Stimulated activated CD4-positive, alpha-beta T cell treated with anti-CD3 and anti-CD28 coated beads, Interleukin-4, amount 100 ng/mL, for 48 hours (primary cell): ENCODE measurements around the gene DENR.
"Not testable (repeated sequence)": the region's sequence is repeated elsewhere in the genome, so short reads cannot be mapped to it uniquely, and the experiment has no call there.

Experiments
- DNase-seq, 2 donors: peaks; one replicate each; pipeline ENCODE4 v3.0.0-alpha.2; 2020; ENCODE audit warnings: low read depth in 2 of 2

The DENR gene

GRCh38 chr12:122752464-122753318 lies at the start of gene DENR:
Gene DENR (plus strand): TSS chr12:122752824. CDS start chr12:122753702, 878 bp downstream.
- peak; percentile 99 to 100 for DNase-seq

- not testable (repeated sequence) for DNase-seq
These were observed 49.6 kb upstream of the DENR start, which contains the start of gene HCAR2 for GRCh38 chr12:122702890-122703611. Gene HCAR2 (minus strand): TSS chr12:122703357. CDS start chr12:122703283, 74 bp downstream.

- not testable (repeated sequence) for DNase-seq
These were observed 48.8 kb upstream of the DENR start for GRCh38 chr12:122703841-122704240.

GRCh38 chr12:122709287-122709686 lies 43.3 kb upstream of the DENR start:
- DNase-seq: not testable (repeated sequence)

DNA sequence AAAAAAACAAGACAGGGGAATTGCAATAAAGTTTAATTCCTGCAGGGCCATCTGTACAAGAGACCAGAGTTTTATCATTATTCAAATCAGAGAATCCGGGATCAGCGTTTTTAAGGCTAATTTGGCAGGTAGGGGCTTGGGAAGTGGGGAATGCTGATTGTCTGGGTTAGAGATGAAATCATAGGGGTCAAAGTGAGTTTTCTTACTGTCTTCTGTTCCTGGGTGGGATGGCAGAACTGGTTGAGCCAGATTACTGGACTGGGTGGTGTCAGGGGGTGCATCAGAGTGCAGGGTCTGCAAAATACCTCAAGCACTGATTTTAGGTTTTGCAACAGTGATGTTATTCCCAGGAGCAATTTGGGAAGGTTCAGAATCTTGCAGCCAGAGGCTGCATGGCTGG lies 42.3 kb upstream of the DENR start:
- DNase-seq: not testable (repeated sequence)

- DNase-seq: not testable (repeated sequence)
These were observed 41.4 kb upstream of the DENR start for GRCh38 chr12:122711266-122711665.

DNA sequence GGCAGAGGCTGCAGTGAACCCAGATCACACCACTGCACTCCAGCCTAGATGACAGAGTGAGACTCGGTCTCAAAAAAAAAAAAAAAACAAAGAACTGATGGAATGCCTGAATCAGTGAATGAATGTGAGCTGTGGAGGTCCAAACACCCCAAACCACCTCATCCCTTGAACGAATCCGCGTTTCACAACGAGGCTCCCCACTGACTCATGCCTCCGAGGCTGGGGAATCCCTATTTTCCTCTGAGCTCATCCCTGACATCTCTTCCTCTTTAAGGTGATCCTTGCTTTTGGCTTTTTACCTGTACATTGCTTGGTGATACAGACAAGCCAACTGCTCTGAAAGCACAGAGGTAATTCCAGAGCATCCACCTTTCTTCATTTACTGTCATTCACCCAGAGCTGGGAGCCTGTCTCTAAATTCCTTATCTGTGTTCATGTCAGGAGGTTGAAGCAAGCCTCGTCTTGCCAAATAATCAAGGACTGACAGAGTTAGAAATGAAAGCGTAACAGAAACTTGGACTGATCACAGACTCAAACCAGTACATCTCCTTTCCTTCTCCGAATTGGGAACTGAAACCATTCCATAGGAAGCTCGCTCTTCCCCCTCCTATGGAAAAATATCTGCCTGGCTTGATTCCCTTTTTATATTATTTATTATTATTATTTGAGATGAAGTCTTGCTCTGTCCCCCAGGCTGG lies 39.0 kb upstream of the DENR start:
- DNase-seq: not testable (repeated sequence)

- DNase-seq: not testable (repeated sequence)
These were observed 37.4 kb upstream of the DENR start for GRCh38 chr12:122715211-122715610.

DNA sequence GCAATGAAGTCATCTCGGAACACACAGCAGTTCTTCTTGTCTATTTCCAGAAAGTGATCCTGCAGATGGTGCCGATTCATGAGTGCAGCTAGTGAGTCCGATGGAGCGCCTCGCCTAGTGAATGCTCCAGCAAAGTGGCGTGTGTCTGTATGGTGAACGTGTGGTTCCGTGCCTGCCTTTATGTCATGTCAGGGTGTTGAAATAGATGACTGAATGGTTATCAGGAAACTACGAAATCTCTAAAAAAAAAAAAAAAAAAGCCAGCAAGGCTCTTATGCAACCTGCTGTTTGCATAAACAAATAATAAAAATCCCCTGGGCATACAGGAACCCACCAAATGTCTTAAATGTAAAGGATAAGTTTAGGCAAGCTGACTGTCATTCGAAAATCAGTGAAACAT lies 36.0 kb upstream of the DENR start, which contains the start of gene HCAR3:
Gene HCAR3 (minus strand): TSS at position 154 of the 400 bp plus-strand sequence. CDS start 74 bp downstream, at position 80.
- not testable (repeated sequence) for DNase-seq

DNA sequence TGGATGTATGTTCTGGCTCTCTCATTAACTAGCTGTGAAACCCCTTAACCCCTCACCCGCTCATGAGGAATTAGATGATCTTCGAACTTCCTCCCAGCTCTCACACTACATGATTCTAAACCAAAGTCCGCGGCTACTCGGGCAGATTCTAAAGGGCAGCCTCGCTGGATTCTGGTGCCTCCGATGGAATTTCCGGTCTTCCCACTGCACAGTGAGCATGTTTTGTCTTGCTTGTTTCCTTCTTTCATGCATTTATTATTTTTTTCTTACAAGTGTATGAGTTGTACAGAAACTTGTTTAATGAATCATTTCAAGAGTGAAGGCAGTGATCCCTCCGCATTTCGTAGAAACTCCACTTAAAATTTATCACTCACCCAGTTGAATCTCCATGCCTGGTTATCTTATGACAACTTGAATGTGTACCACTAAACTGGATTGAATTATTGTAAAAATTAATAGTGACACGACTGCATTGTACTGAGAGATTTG lies 31.5 kb upstream of the DENR start:
- no peak for DNase-seq

DNA sequence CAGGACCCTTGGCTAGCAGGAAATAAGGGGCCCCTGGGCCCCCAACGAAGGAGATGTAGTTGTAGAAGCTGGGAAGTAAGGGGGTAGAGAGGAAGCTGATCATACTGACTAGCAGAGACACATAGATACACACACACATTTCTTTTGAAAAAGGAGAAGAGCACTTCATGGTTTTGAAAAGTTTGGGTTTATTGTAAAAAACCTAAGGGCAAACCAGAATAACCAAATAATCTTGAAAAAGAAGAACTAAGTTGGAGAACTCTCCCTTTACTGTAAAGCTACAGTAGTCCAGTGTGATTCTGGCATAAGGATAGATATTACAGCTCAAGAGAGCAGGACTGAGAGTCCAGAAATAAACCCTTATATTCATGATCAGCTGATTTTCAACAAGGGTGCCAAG lies 30.2 kb upstream of the DENR start:
- DNase-seq: no peak

- DNase-seq: no peak
These were observed 27.9 kb upstream of the DENR start for GRCh38 chr12:122724641-122725243.

DNA sequence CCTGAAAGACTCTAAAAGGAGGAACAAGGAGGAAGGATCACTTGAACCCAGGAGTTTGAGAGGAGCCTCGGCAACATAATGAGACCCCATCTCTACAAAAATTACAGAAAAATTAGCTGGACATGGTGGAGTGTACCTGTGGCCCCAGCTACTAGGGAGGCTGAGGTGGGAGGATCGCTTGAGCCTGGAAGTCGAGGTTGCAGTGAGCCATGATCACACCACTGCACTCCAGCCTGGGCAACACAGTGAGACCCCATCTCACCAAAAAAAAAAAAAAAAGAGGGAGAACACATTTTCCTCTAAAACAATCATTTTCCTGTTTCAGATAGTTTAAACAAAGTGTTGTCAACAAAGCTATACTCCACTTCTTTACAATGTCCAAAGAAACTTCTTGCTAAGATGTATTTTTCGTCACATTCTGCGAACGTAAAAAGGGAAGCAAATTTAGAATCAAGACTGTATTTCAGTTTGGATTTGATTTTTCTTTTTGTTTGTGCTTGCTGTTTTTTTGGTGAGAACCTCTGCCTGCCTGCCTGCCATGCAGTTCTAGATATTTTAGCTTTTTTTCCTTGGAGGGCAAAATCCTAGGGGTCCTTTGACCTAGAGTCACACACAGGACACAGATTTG lies 27.1 kb upstream of the DENR start:
- no peak for DNase-seq

GRCh38 chr12:122726080-122726558 lies 26.5 kb upstream of the DENR start:
- DNase-seq: peak in 1 of 2 donors; percentile 28

- no peak for DNase-seq
These were observed 22.9 kb upstream of the DENR start for GRCh38 chr12:122729583-122730214.

GRCh38 chr12:122730215-122731014 lies 22.2 kb upstream of the DENR start, which contains the start of gene HCAR1:
Gene HCAR1 (minus strand): TSS chr12:122730844. CDS start chr12:122730339, 505 bp downstream.
- peak; percentile 50 to 55 for DNase-seq

DNA sequence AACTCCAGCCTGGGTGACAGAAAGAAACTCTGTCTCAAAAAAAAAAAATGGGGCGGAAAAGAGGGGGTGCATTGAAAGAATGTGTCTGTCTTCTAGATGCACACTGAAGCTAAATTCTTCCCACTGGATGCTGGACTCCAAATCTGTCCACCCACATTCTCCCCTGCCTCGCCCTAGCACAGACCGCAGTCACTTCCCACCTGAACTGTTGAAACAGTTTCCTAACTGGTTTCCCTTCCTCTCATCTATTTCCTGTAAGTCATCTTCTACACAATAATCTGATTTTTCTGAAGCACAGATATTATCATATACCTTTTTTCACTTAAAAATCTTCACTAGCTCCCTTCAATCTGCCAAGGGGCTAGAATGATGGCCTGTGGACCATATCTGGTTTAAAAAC lies 20.5 kb upstream of the DENR start:
- no peak for DNase-seq

GRCh38 chr12:122732611-122733010 lies 20.0 kb upstream of the DENR start:
- DNase-seq: no peak

DNA sequence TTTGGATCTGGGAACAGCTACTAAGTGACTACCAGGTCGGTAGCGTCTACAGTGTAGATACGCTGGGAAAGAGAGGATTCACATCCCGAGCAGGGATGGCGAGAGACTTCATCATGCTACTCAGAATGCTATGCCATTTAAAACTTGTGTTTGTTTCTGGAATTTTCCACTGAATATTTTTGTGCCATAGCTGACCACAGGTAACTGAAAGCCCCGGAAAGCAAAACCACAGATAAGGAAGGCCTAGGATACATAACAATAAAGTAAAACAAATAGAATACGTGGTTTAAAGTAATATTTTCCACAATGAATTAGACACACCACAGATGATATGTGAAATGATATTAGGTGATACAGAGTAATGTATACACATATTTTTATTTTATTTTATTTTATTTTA lies 14.1 kb upstream of the DENR start:
- DNase-seq: no peak
